Measurements from ENCODE around the gene MACROD2. TPM values are rescaled to one million over a fixed set of nuclear protein-coding genes. Genes with fewer than 3 reads are reported as not detected.

The MACROD2 gene
- total and polyA plus RNA-seq, 2 of the 4 experiments (the other 2 are of a cell fraction), result not detected

- in situ Hi-C loops (cut with MboI; ENCODE audit: low sequenced_read_pairs) (no loop called here), dilution Hi-C loops (cut with HindIII; ENCODE audit: low sequenced_read_pairs, unreplicated experiment) (no loop called here), intact Hi-C loops (cut with micrococcal nuclease) (no loop called here)
- H3K4ac ChIP-seq (ENCODE audit: low read depth, low read length), result no peak overlapping the region
- H3K79me1 ChIP-seq (ENCODE audit: low read depth in 1 of 2, low read length in 2 of 2), result no peaks in the 10 kb centered on the region
- H4K91ac ChIP-seq (ENCODE audit: insufficient read depth, low read depth, low read length), result no peak overlapping the region
- H2AK9ac ChIP-seq (replicated peaks; ENCODE audit: low read depth, low read length, poor library complexity), result no peak overlapping the region
- no CpG with 5 or more reads among the region's 2 CpGs for WGBS, 2 experiments (ENCODE audit: extremely low coverage in 2 of 2, insufficient read length in 1 of 2)
- H2BK5ac ChIP-seq (ENCODE audit: low read depth, low read length, poor library complexity, severe bottlenecking), result no peak overlapping the region
- DNase-seq (no peak), ATAC-seq (ENCODE audit: low read depth) (no peak)
- CTCF ChIA-PET, result no interaction called here
- no peak overlapping the region for H2AFZ ChIP-seq (replicated peaks; ENCODE audit: low read length, poor library complexity)
- TF ChIP-seq FOS (IDR thresholded peaks at IDR 0.05; ENCODE audit: low read depth, low read length) (no peak), CHD1 (IDR thresholded peaks at IDR 0.05; ENCODE audit: low read depth, low read length) (no peak), RCOR1 (IDR thresholded peaks at IDR 0.05; ENCODE audit: insufficient replicate concordance, low read length) (no peak), USF2 (IDR thresholded peaks at IDR 0.05; ENCODE audit: low read depth, low read length) (no peak), MAFK (IDR thresholded peaks at IDR 0.05; ENCODE audit: low read depth, low read length) (no peak), NFE2L2 (IDR thresholded peaks at IDR 0.05; ENCODE audit: low read depth, low read length) (no peak), RFX5 (IDR thresholded peaks at IDR 0.05; ENCODE audit: low read depth, low read length) (no peak), MAZ (IDR thresholded peaks at IDR 0.05; ENCODE audit: borderline replicate concordance, low read depth, low read length) (no peak), CEBPB (IDR thresholded peaks at IDR 0.05; ENCODE audit: low read depth, low read length) (no peak), ELK1 (IDR thresholded peaks at IDR 0.05; ENCODE audit: borderline replicate concordance, low read depth, low read length) (no peak)
- no peak overlapping the region for H3K4me3 ChIP-seq (ENCODE audit: insufficient read depth, low read depth, low read length)
- H3K36me3 ChIP-seq (ENCODE audit: control insufficient read depth, insufficient read depth, low read length), result no peaks in the 10 kb centered on the region
- H3K56ac ChIP-seq (ENCODE audit: extremely low read depth, insufficient read depth, low read length), result no peak overlapping the region
- no peak overlapping the region for H2AK5ac ChIP-seq (ENCODE audit: low read depth, low read length)
- H3K14ac ChIP-seq (replicated peaks; ENCODE audit: low read depth, low read length), result no peak overlapping the region
- H3K27me3 ChIP-seq (ENCODE audit: control insufficient read depth, insufficient read depth, low read length), result no peaks in the 10 kb centered on the region
- H2BK20ac ChIP-seq (ENCODE audit: low read depth, low read length), result no peak overlapping the region
- H3K4me1 ChIP-seq (ENCODE audit: control insufficient read depth, insufficient read depth, low read length), result no peaks in the 10 kb centered on the region
- no peak overlapping the region for H2BK15ac ChIP-seq (ENCODE audit: low read depth, low read length)
- no peak overlapping the region for H3K27ac ChIP-seq (ENCODE audit: insufficient read depth, low read length)
- no peak overlapping the region for H4K8ac ChIP-seq (ENCODE audit: low read depth in 2 of 2, low read length in 2 of 2)
- H3K9me3 ChIP-seq (ENCODE audit: control insufficient read depth, insufficient read depth, low read length), result no peaks in the 10 kb centered on the region
- no peak overlapping the region for H2BK120ac ChIP-seq (ENCODE audit: low read depth, low read length)
- no peak overlapping the region for H3K9ac ChIP-seq (ENCODE audit: low read depth, low read length)
- BruUV-seq (replicated peaks), result no TSS peak
- no peak overlapping the region for H3K23ac ChIP-seq (ENCODE audit: low read depth, low read length)
- H4K20me1 ChIP-seq (ENCODE audit: insufficient read depth, low read length), result no peaks in the 10 kb centered on the region
- POLR2A ChIA-PET (ENCODE audit: unreplicated experiment), result no interaction called here
- H3K9me1 ChIP-seq (ENCODE audit: insufficient read depth, low read length), result no peaks in the 10 kb centered on the region
- H3K4me2 ChIP-seq (ENCODE audit: low read depth, low read length), result no peak overlapping the region
- no peak overlapping the region for H4K5ac ChIP-seq (ENCODE audit: low read depth, low read length)
- no peak overlapping the region for H3K18ac ChIP-seq (ENCODE audit: low read depth, low read length)
Observed at GRCh38 chr20:14117768-14118167, 122.5 kb downstream of the MACROD2 start.

Measured in IMR-90 (cell line).